ENCODE results near the gene LRP1B.

DNA sequence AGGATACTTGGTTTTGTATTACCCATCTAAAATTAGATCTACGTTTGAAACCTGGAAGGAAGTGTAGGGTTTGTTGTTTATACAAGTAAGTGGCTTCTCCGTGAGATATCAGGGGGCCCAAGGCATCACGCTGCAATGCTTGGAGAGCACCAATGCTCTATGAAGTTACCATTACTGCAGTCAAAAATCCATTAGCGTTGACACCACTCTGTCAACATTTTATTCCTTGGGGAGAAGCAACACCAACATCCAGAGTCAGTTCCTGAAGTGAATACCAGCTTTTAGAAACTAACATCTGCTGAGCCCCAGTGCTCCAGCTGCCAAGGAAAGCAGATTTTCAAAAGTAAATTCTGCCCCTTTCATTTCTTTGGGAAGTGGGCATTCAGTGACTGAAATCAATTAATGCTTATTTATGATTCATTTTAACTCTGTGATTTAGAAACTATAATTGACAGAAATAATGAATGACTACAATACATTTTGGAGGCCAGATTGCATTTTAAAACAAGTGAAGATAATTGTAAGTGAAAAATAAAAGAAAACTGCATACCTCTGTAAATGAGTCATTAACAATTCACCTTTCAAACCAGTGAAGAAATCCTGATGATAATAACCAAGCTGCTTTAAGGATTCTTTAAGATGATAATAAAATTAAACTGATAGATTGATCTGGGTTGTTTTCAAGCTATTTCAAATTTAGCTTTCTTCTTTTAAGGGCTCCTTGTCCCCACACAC lies 30.5 kb downstream of the LRP1B start:
- TF ChIP-seq, protein P1, sequence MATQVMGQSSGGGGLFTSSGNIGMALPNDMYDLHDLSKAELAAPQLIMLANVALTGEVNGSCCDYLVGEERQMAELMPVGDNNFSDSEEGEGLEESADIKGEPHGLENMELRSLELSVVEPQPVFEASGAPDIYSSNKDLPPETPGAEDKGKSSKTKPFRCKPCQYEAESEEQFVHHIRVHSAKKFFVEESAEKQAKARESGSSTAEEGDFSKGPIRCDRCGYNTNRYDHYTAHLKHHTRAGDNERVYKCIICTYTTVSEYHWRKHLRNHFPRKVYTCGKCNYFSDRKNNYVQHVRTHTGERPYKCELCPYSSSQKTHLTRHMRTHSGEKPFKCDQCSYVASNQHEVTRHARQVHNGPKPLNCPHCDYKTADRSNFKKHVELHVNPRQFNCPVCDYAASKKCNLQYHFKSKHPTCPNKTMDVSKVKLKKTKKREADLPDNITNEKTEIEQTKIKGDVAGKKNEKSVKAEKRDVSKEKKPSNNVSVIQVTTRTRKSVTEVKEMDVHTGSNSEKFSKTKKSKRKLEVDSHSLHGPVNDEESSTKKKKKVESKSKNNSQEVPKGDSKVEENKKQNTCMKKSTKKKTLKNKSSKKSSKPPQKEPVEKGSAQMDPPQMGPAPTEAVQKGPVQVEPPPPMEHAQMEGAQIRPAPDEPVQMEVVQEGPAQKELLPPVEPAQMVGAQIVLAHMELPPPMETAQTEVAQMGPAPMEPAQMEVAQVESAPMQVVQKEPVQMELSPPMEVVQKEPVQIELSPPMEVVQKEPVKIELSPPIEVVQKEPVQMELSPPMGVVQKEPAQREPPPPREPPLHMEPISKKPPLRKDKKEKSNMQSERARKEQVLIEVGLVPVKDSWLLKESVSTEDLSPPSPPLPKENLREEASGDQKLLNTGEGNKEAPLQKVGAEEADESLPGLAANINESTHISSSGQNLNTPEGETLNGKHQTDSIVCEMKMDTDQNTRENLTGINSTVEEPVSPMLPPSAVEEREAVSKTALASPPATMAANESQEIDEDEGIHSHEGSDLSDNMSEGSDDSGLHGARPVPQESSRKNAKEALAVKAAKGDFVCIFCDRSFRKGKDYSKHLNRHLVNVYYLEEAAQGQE (IDR thresholded peaks at IDR 0.05; ENCODE audit: insufficient read depth in 1 of 2, low read depth in 2 of 2, low read length in 2 of 2) = no peak
- TF ChIP-seq POLR2AphosphoS5 (IDR thresholded peaks at IDR 0.05; ENCODE audit: low read depth, low read length) (no peak), TAF1 (IDR thresholded peaks at IDR 0.05; ENCODE audit: borderline replicate concordance, insufficient read depth, low read length) (no peak), FOXP2 (optimal IDR thresholded peaks at IDR 0.05; ENCODE audit: borderline replicate concordance, extremely low read depth, extremely low read length, insufficient read depth) (no peak)

All from PFSK-1 (cell line).